Left hindlimb (tissue), 1 donor: Measurements from ENCODE around the gene CRIP3.

ENCODE experiments used
- DNase-seq: peaks from one replicate; pipeline ENCODE4 v3.0.0-alpha.2; 2018

CRIP3 gene

GRCh38 chr6:43286980-43287716 is 21.5 kb downstream of the CRIP3 start:
- DNase-seq = no peak

- DNase-seq = no peak
Measured at GRCh38 chr6:43286456-43286979, 22.1 kb downstream of the CRIP3 start.

DNA sequence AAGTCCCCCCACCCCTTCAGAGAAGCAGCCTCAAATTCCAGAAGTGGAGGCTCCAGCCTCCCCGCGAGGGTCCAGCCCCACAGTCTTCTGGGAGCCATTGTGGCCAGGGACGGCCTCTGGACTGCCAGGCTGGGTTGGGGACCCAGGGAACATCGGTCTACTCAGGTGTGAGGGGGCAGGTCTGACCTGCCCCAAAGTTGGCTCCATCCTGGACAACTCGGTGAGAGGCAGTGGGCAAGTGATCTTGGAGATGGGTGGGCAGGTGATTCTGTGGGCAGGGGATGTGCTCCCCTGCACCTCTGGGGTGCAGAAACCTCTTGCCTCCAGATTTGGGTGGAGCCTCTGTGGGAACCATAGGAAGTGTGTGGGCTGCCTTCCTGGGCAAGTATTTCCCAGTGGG is 22.8 kb downstream of the CRIP3 start:
- no peak for DNase-seq

DNA sequence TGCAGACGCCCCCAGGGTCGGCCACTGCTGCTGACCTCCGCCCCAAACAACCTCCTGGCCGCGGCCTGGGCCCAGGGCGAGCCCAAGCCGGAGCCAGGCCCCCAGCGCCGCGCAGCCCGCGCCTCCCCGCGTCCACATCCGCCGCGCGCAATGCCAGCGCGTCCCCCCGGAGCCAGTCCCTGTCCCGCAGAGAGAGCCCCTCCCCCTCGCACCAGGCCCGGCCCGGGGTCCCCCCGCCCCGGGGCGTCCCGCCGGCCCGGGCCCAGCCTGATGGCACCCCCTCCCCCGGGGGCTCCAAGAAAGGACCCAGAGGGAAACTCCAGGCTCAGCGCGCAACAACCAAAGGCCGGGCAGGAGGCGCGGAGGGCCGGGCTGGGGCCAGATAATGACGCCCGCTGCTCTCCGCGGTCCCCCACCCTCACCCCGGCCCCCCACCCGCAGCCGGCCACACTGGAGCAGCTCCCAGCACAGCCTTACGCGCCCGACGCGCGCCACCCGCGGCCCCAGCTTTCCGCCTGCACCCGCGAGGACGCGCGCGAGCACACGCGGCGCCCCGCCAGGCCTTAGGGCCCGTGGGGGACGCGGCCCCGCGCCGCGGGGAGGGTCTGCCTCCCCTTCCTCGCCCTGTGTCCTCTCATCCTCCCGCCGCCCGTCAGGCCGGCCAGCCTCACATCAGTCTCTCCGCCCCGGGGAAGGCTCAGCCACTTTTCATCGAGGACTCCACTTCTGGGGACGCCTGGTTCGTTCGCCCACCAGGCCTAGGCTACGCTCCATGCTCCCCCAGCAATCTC is 23.4 kb downstream of the CRIP3 start:
- no peak for DNase-seq

DNA sequence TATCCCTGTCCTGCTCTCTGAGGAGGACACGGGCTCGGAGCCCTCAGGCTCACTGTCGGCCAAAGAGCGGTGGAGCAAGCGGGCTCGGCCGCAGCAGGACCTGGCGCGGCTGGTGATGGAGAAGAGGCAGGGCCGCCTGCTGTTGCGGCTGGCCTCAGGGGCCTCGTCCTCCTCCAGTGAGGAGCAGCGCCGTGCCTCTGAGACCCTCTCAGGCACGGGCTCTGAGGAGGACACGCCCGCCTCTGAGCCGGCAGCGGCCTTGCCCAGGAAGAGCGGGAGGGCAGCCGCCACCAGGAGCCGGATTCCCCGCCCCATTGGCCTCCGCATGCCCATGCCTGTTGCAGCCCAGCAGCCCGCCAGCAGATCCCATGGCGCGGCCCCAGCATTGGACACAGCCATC is 24.7 kb downstream of the CRIP3 start:
- no peak for DNase-seq

- DNase-seq = no peak
Measured at GRCh38 chr6:43283514-43283901, 25.1 kb downstream of the CRIP3 start.

DNA sequence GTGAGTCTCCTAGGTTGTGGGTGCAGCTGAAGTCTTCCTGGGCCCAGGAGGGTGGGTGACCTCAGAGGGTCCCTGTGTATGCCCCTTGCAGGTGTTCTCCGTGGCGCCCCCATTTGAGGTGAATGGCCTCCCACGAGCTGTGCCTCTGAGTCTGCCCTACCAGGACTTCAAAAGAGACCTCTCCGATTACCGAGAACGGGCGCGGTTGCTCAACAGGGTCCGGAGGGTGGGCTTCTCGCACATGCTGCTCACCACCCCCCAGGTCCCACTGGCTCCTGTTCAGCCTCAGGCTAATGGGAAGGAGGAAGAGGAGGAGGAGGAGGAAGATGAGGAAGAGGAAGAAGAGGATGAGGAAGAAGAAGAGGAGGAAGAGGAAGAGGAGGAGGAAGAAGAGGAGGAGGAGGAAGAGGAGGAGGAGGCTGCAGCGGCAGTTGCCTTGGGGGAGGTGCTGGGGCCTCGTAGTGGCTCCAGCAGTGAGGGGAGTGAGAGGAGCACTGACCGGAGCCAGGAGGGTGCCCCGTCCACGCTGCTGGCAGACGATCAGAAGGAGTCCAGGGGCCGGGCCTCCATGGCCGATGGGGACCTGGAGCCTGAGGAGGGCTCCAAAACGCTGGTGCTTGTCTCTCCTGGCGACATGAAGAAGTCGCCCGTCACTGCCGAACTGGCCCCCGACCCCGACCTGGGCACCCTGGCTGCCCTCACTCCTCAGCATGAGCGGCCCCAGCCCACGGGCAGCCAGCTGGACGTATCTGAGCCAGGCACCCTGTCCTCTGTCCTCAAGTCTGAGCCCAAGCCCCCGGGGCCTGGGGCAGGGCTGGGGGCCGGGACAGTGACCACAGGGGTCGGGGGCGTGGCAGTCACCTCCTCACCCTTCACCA is 25.8 kb downstream of the CRIP3 start:
- DNase-seq = no peak

GRCh38 chr6:43282060-43282459 is 26.6 kb downstream of the CRIP3 start:
- DNase-seq = no peak

DNA sequence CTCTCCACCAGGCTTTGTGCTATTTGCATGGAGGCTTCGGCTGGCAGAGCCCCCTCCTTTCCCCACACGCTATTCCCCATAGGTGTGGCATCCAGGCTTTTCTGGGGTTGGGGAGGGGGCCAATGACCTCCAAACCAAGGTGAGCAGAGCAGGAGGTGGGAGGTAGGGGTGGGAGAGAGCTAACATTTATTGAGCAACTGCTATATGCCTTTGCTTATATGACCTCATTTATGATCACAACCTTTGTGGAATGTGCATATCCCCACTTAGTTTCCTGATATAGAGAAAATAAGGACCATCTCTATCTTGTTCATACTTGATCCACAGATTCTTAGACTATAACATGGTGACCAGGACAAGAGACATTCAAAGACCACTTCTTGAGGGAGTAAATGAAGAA is 28.4 kb downstream of the CRIP3 start:
- no peak for DNase-seq

- no peak for DNase-seq
Measured at GRCh38 chr6:43278524-43279078, 30.0 kb downstream of the CRIP3 start.

DNA sequence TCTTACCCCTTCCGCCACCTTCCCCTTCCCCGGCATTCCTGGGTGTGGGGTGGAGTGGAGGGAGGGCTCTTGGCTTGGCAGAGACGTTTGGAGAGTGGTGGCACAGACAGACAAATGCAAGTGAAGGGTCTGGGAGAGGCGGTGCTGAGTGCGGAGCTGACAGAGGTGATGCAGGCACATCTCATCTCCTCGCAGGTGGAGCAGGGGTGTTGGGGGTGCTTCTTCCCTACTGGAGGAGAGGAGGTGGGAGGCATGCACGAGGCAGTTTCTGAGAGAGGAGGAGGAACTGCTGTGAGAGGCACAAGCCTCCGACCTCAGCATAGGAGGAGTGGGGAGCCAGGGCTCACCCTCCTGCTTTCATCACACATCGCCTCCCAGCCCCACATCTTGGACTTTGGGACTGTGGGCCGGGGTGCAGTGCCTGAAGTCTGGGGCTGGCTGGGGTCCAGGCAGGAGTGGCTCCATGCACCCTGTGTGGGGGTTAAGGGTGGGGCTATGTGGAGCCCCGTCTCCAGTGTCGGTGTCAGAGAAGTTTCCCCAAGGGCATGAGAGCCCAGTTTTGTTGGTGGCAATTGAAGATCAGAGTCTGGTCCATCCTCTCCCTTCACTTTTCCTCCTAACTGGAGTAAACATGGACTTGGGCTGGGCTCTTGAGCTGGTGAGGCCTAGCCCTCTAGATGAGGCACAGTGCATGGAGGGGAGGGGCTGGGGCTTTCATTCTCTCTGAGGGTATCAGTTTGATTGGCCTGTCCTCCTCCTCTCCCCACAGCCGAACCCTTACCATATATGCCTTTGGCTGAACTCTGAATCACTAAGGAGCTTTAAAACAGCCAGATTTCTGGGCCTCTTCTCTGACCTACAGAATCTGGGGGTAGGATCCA is 30.7 kb downstream of the CRIP3 start:
- DNase-seq = no peak

- DNase-seq = no peak
Measured at GRCh38 chr6:43277306-43277642, 31.4 kb downstream of the CRIP3 start.

DNA sequence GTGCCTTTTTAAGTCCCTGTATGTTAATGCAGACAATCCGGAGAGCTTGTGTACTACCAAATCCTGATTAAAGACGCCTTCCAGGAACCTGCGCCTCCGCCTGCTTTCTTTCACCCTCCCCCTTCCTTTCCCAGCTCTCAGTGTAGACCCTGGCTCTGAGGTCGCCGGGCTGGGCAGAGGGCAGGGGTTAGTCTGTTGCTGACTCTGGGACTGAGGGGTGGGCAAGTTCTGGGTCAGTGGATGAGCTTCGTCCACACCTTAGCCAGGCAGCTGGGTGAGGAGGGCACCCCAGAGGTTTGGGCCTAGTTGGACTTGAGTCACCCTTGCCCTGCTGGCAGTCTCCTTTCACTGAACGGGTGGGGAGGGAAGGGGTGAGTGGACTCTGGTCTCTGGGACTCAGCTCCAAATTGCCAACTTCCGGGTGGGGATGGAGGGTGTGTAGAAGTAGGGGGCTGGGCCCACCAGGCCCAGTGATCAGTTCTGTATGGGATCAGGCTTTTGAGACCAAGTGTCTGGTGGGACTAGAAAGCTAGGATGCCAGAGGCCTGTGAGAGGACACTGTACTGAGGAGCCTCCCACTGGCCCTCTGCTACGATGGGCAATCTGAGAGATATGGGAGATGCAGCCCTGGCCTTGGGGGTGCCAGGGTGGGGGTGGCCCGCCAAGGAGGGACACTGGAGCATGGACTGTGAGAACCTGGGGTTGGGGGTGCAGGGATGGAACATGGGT is 31.9 kb downstream of the CRIP3 start:
- DNase-seq = no peak

DNA sequence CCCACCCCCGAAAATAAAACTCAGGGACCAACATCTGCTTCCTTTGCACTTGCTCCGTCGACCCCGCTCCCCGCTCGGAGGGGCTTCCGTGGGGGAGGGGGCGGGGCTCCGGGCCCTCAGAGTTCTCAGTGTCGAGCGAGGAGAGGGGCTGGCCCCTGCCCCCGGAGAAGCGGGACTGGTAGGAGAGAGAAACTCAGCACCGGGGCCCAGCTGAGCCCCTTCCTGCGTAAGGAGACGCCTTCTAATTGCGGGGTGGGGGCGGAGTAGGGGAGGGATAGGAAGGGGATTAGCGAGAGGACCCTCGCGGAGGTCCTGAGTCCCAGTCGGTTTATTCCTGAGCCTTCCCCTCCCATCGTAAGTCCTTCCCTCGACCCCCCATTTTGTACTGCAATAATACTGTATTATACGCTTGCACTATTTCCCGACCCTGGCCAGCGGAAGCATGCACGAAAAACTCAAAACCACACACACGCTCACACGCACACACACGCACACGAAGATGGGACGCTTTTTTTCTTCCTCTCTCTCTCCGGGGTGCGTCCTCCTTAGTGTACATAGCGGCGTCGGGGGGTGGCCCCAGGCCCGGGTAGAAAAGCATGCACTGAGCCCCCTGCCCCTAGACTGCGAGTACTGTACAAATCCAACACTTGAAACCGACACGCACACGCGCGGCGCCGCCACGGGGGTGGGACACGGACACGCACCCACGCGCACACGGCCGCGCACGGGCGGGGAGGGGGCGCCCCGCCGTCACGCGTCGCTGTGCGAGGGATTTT is 32.6 kb downstream of the CRIP3 start:
- no peak for DNase-seq

DNA sequence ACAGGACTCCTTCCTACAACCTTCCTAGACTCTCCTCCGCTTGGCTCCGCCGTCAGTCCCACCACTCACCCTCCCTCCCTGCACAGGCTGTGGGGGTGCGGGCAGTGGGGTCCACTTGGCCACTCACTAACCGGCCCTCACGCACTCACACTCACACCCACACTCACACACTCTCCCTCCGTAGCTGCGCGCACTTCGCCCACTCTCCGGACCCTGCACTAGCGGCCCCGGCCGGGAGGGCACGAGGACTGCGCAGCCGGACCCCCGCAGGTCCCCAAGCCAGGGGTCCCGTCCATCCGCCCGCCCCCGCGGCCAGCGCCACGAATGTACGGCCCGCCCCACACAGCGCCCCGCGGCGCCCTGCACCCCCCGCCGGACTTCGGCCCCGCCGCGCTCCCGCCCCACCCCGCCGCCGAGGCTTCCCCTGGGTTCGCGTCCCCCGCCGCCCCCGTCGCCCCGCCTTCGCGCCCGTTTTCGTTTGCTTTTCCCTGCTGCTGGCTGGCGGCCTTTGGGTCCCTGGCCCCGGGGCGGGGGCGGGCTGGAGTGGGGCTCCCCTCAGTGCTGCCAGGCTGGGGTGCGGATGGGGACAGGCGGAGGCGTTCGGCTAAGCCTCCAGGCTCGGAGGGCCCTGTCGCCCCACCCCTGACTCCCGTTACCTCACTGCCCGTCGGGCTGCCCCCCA is 33.6 kb downstream of the CRIP3 start:
- peak; percentile 28 for DNase-seq

DNA sequence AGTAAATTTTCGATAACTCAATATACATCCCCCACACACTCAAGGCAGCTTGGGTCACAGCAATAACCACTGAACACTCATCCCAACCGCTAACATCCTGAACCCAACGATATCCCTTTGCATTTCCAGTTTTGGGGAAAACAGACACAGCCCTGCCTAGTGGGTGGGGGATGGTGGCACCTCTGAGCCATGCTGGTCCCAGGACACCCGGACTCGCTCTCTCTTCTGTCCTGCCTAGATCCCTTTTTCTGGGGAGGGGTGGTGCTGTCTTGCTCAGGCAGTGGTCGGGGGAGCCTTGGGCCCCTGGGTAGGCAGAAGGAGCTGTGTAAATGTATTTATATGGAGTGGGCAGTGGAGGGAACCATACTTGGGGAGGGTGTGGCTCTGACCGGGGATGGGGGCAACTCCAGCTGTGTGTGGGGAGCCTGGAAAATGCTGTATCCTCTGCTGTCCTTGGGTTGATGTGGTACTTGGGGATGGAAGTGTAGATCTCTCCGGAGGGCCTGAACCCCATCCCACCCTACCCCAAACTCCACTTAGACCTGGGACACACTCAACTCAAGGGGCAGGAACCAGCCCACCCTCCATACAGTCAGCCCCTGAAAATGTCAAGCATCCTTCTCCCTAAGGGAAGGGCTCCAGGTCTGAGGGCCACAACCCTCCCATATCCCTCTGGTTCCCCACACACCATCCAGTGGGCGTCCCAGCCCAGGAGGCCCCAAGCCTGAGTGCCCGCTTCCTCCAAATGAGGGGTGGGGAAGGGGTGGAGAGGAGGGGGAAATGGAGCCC is 34.3 kb downstream of the CRIP3 start:
- peak; percentile 18 for DNase-seq

DNA sequence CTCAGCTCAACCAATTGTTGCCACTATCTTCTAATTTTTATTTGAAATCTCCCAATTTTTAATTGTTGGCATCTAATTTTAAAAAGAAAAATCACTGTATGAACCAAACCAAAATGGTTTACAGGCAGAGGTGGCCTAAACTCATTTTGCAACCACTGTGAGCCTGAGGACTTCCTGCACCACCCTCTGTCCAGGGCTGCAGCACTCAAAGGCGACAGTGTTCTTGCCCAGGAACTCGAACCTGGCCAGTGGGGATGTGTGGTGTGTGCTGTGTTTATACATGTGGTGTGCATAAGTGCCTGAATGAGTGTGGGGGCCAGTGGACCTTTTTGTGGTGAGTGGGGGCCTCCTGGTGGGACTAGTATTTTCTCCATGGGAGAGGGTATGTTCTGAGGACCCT is 34.9 kb downstream of the CRIP3 start:
- no peak for DNase-seq

DNA sequence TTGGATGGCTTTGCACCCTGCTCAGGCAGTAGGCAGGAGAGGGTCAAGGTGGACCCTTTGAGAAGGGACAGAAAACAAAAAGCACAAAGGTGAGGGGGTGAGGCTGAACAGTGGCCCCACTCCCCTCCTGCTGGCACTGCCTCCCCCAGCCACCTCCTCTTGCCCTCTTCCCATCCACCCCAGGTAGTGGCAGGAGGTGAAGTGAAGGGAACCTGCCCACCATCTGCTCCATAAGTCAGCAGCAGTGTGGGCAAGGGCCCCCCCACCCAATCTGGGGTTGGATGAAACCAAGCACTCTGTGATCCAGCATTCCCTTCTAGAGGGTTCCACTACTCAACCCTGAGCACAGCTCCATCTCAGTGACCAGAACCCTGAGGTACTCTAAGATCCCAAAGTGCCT is 36.7 kb downstream of the CRIP3 start:
- no peak for DNase-seq
